Hepatocyte (in vitro differentiated cells): ENCODE data around the gene DNAAF9. TPM values are rescaled to one million over a fixed set of nuclear protein-coding genes. Genes with fewer than 3 reads are reported as not detected.

Experiments used
- DNase-seq: peaks from one replicate; pipeline ENCODE4 v3.0.0-alpha.2; 2016; ENCODE audit warnings: low spot score
- H2AFZ ChIP-seq: fragments of 200-600 bp; sonication (generic); 2 replicates; pipeline ENCODE4 v1.6.0; 2016; ENCODE audit warnings: antibody characterized with exemption, mild to moderate bottlenecking
- H3K27ac ChIP-seq: fragments of 200-600 bp; sonication (generic); 2 replicates; pipeline ENCODE4 v1.5.1; 2016; ENCODE audit warnings: mild to moderate bottlenecking
- H3K27me3 ChIP-seq: fragments of 200-600 bp; sonication (generic); 2 replicates; pipeline ENCODE4 v1.6.1; 2016
- H3K36me3 ChIP-seq: fragments of 200-600 bp; sonication (generic); replicated peaks from 2 replicates; pipeline ENCODE4 v1.5.1; 2016; ENCODE audit warnings: low read depth; ENCODE audit not compliant: insufficient read depth
- H3K4me1 ChIP-seq: fragments of 200-600 bp; sonication (generic); 2 replicates; pipeline ENCODE4 v1.5.1; 2016; ENCODE audit warnings: mild to moderate bottlenecking, moderate library complexity; ENCODE audit not compliant: insufficient read depth
- H3K4me2 ChIP-seq: fragments of 200-600 bp; sonication (generic); 2 replicates; pipeline ENCODE4 v1.6.0; 2016
- H3K4me3 ChIP-seq: fragments of 200-600 bp; sonication (generic); 2 replicates; pipeline ENCODE4 v1.5.1; 2016; ENCODE audit warnings: mild to moderate bottlenecking
- H3K79me2 ChIP-seq: fragments of 200-600 bp; sonication (generic); 2 replicates; pipeline ENCODE4 v1.6.0; 2017; ENCODE audit warnings: mild to moderate bottlenecking
- H3K9me2 ChIP-seq: fragments of 200-600 bp; sonication (generic); replicated peaks from 2 replicates; pipeline ENCODE4 v1.6.0; 2017; ENCODE audit warnings: mild to moderate bottlenecking; ENCODE audit not compliant: insufficient read depth
- H3K9me3 ChIP-seq: fragments of 200-600 bp; sonication (generic); 2 replicates; pipeline ENCODE4 v1.5.1; 2016; ENCODE audit warnings: low read depth, mild to moderate bottlenecking
- H4K20me1 ChIP-seq: fragments of 200-600 bp; sonication (generic); 2 replicates; pipeline ENCODE4 v1.6.0; 2016; ENCODE audit warnings: mild to moderate bottlenecking; ENCODE audit not compliant: insufficient read depth, poor library complexity, severe bottlenecking
- CTCF ChIP-seq: fragments of 200-600 bp; sonication (generic); IDR thresholded peaks from 2 replicates; pipeline ENCODE4 v1.5.1; 2016; ENCODE audit warnings: antibody characterized with exemption, mild to moderate bottlenecking; ENCODE audit not compliant: poor library complexity
- EZH2 ChIP-seq: fragments of 200-600 bp; sonication (generic); IDR thresholded peaks from 2 replicates; pipeline ENCODE4 v1.6.1; 2016; ENCODE audit warnings: antibody characterized with exemption, mild to moderate bottlenecking, borderline replicate concordance
- EZH2phosphoT487 ChIP-seq: fragments of 200-600 bp; sonication (generic); IDR thresholded peaks from one replicate; pipeline ENCODE4 v1.6.1; 2018; ENCODE audit warnings: antibody characterized with exemption, mild to moderate bottlenecking, low read depth, moderate library complexity; ENCODE audit not compliant: unreplicated experiment, severe bottlenecking
- WGBS: methylation state at CpG from one replicate; pipeline ENCODE4 v1.1.6; 2016; ENCODE audit warnings: low lambda C conversion rate; ENCODE audit errors: missing lambda C conversion rate; 5-methylcytosine and 5-hydroxymethylcytosine counted together
- polyA plus RNA-seq: library from polyadenylated mRNA; unstranded; fragments of >200 nt; fragmentation: Nextera tagmentation; extraction: Ambion mirVana; gene quantifications from 2 replicates; pipeline ENCODE4 v1.2.1, GENCODE V29; 2016
- total RNA-seq: library from RNA; depleted of rRNA; stranded (reverse); fragments of >200 nt; gene quantifications from 2 replicates; pipeline ENCODE4 v1.2.3, GENCODE V29; 2014

The DNAAF9 gene
- total and polyA plus RNA-seq, 2 experiments from 2014 or later: 4.7 to 11.9 TPM

DNA sequence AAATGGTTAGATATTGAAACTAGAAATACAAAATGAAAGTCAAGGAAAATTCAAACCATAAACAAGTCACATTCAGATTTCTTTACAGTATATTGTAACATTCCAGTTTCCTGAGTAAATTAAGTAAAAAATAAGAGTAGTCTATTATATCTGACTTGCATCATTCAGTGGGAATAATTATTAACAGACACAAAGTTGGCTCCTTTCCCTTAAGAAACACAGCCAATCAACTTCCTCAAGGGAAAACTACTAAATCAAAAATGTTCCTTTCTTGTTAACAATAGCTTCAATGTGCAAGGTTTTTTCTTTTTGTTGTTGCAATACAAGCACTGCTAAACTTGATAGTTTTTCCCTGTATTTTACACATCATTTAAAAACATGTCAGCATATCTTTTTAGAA lies 33.2 kb downstream of the DNAAF9 start:
- peaks cover 2% of the 10 kb centered on the region for H3K79me2 ChIP-seq
- H3K9me3 ChIP-seq: no peaks in the 10 kb centered on the region
- H3K4me2 ChIP-seq: no peak overlapping the region
- no peaks in the 10 kb centered on the region for H3K27me3 ChIP-seq
- H3K4me1 ChIP-seq: no peaks in the 10 kb centered on the region
- H3K9me2 ChIP-seq: no peaks in the 10 kb centered on the region
- no peak for TF ChIP-seq EZH2
- TF ChIP-seq EZH2phosphoT487: no peak
- TF ChIP-seq CTCF: no peak
- no peak overlapping the region for H3K27ac ChIP-seq
- H2AFZ ChIP-seq: no peak overlapping the region
- H3K36me3 ChIP-seq: peaks cover 5% of the 10 kb centered on the region
- H4K20me1 ChIP-seq: peaks cover 5% of the 10 kb centered on the region
- no peak for DNase-seq
- H3K4me3 ChIP-seq: no peak overlapping the region

DNA sequence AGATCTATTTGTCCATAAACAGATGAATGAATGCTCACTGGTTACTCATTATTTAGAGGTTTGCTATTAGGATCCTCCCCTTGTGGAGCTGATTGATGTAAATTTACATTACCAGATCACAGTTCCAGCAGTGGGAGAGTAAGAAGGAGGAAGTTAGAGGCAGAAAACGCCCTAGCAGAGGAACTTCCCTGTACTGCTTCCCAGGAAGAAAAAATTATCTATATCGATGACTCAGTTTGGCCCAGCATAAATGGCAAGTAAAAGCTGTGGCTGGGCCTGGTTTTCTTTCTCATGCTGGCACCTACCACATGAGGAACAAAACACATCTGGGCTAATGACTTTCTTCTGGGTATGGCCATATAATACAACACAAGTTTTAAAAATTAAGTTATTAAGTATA lies 35.7 kb downstream of the DNAAF9 start:
- Histone ChIP-seq H3K4me1 (no peaks in the 10 kb centered on the region), H3K9me3 (no peaks in the 10 kb centered on the region), H2AFZ (no peak overlapping the region), H3K27me3 (no peaks in the 10 kb centered on the region), H3K4me3 (no peak overlapping the region), H3K36me3 (peaks cover 5% of the 10 kb centered on the region), H4K20me1 (no peaks in the 10 kb centered on the region), H3K27ac (no peak overlapping the region), H3K79me2 (no peaks in the 10 kb centered on the region), H3K9me2 (no peaks in the 10 kb centered on the region), H3K4me2 (no peak overlapping the region)
- TF ChIP-seq EZH2phosphoT487: no peak
- no peak for TF ChIP-seq CTCF
- no peak for TF ChIP-seq EZH2
- DNase-seq: no peak
- WGBS: 94% methylated on average over 2 of the region's 2 CpGs

GRCh38 chr20:3367089-3367488 lies 40.4 kb downstream of the DNAAF9 start:
- Histone ChIP-seq H2AFZ (no peak overlapping the region), H3K4me3 (no peak overlapping the region), H3K9me2 (no peaks in the 10 kb centered on the region), H3K9me3 (no peaks in the 10 kb centered on the region), H3K79me2 (no peaks in the 10 kb centered on the region), H3K4me1 (no peaks in the 10 kb centered on the region), H4K20me1 (no peaks in the 10 kb centered on the region), H3K4me2 (no peak overlapping the region), H3K27me3 (no peaks in the 10 kb centered on the region), H3K27ac (no peak overlapping the region), H3K36me3 (no peaks in the 10 kb centered on the region)
- DNase-seq: no peak
- WGBS: 45% methylated on average over 3 of the region's 3 CpGs
- TF ChIP-seq CTCF (no peak), EZH2 (no peak), EZH2phosphoT487 (no peak)
